SK-N-SH treated with all-trans-retinoic acid at 6 μM for 48 hours (cell line): Measurements from ENCODE around the gene ZBTB11.

Source experiments
- ATAC-seq: fragments of 200-7000 bp; cut with Tn5 transposase; 3 replicates; pipeline ENCODE4 v1.9.1; 2020; ENCODE audit warnings: mild to moderate bottlenecking, moderate library complexity
- BACH2 ChIP-seq: fragments of 250-450 bp; sonication (Bioruptor Pico); IDR thresholded peaks from 2 replicates; pipeline ENCODE4 v1.9.0; 2021; ENCODE audit warnings: mild to moderate bottlenecking, borderline replicate concordance
- CREB5 ChIP-seq: fragments of 250-450 bp; sonication (Bioruptor Pico); IDR thresholded peaks from 2 replicates; pipeline ENCODE4 v1.5.1; 2020; ENCODE audit warnings: low read depth, mild to moderate bottlenecking, moderate library complexity
- CSDC2 ChIP-seq: fragments of 250-450 bp; sonication (Bioruptor Pico); IDR thresholded peaks from 2 replicates; pipeline ENCODE4 v1.5.0; 2020; ENCODE audit warnings: mild to moderate bottlenecking, moderate library complexity
- CSRNP3 ChIP-seq: fragments of 250-450 bp; sonication (Bioruptor Pico); IDR thresholded peaks from 2 replicates; pipeline ENCODE4 v1.5.1; 2021; ENCODE audit warnings: mild to moderate bottlenecking, moderate library complexity
- ESRRG ChIP-seq: fragments of 250-450 bp; sonication (Bioruptor Pico); IDR thresholded peaks from 2 replicates; pipeline ENCODE4 v1.6.1; 2021; ENCODE audit warnings: mild to moderate bottlenecking
- GLIS3 ChIP-seq: fragments of 250-450 bp; sonication (Bioruptor Pico); IDR thresholded peaks from 2 replicates; pipeline ENCODE4 v1.5.0; 2020; ENCODE audit warnings: mild to moderate bottlenecking, moderate library complexity
- ISL1 ChIP-seq: fragments of 250-450 bp; sonication (Bioruptor Pico); IDR thresholded peaks from 2 replicates; pipeline ENCODE4 v2.1.2; 2022; ENCODE audit warnings: mild to moderate bottlenecking, moderate library complexity
- OSR1 ChIP-seq: fragments of 250-450 bp; sonication (Bioruptor Pico); IDR thresholded peaks from 2 replicates; pipeline ENCODE4 v1.8.0; 2022; ENCODE audit warnings: moderate library complexity, mild to moderate bottlenecking, inconsistent platforms
- PATZ1 ChIP-seq: fragments of 250-450 bp; sonication (Bioruptor Pico); IDR thresholded peaks from 2 replicates; pipeline ENCODE4 v1.8.0; 2020; ENCODE audit warnings: mild to moderate bottlenecking, moderate library complexity, borderline replicate concordance
- PPARA ChIP-seq: fragments of 250-450 bp; sonication (Bioruptor Pico); IDR thresholded peaks from 2 replicates; pipeline ENCODE4 v1.5.0; 2020; ENCODE audit warnings: mild to moderate bottlenecking, borderline replicate concordance
- RARB ChIP-seq: fragments of 250-450 bp; sonication (Bioruptor Pico); IDR thresholded peaks from 2 replicates; pipeline ENCODE4 v1.8.0; 2021; ENCODE audit warnings: mild to moderate bottlenecking, moderate library complexity
- SNAI2 ChIP-seq: fragments of 250-450 bp; sonication (Bioruptor Pico); IDR thresholded peaks from 2 replicates; pipeline ENCODE4 v1.5.0; 2020; ENCODE audit warnings: mild to moderate bottlenecking, moderate library complexity
- TCF4 ChIP-seq: fragments of 250-450 bp; sonication (Bioruptor Pico); IDR thresholded peaks from 2 replicates; pipeline ENCODE4 v1.8.0; 2021; ENCODE audit warnings: mild to moderate bottlenecking, moderate library complexity, borderline replicate concordance
- TSHZ2 ChIP-seq: fragments of 250-450 bp; sonication (Bioruptor Pico); IDR thresholded peaks from 2 replicates; pipeline ENCODE4 v1.5.0; 2020; ENCODE audit warnings: mild to moderate bottlenecking, moderate library complexity
- ZC3H10 ChIP-seq: fragments of 250-450 bp; sonication (Bioruptor Pico); IDR thresholded peaks from 2 replicates; pipeline ENCODE4 v1.5.1; 2021; ENCODE audit warnings: mild to moderate bottlenecking, moderate library complexity
- ZFP3 ChIP-seq: fragments of 250-450 bp; sonication (Bioruptor Pico); IDR thresholded peaks from 2 replicates; pipeline ENCODE4 v1.5.0; 2020; ENCODE audit warnings: mild to moderate bottlenecking, moderate library complexity
- ZFP30 ChIP-seq: fragments of 450-650 bp; formaldehyde crosslinking; IDR thresholded peaks from 2 replicates; pipeline ENCODE4 v1.5.0; 2022; ENCODE audit warnings: mild to moderate bottlenecking, moderate library complexity
- ZNF565 ChIP-seq: fragments of 450-650 bp; formaldehyde crosslinking; conservative IDR thresholded peaks from 2 replicates; pipeline ENCODE4 v1.5.0; 2020; ENCODE audit warnings: low read depth, mild to moderate bottlenecking, moderate library complexity
- ZNF8 ChIP-seq: fragments of 450-650 bp; formaldehyde crosslinking; IDR thresholded peaks from 2 replicates; pipeline ENCODE4 v1.5.0; 2020; ENCODE audit warnings: mild to moderate bottlenecking, moderate library complexity

ZBTB11 gene

GRCh38 chr3:101677436-101678286 lies 729 bp upstream of the ZBTB11 start (continued):
- TF ChIP-seq RARB (CRISPR knock-in tag) = no peak
- no peak for TF ChIP-seq PATZ1 (CRISPR knock-in tag)
- no peak for TF ChIP-seq SNAI2 (CRISPR knock-in tag)
- TF ChIP-seq, all 23 proteins: peak for 0

- peak; percentile 90 for ATAC-seq
- TF ChIP-seq GLIS3 (CRISPR knock-in tag) = no peak
- no peak for TF ChIP-seq PPARA (CRISPR knock-in tag)
- no peak for TF ChIP-seq BACH2 (CRISPR knock-in tag)
- TF ChIP-seq ZNF565 (CRISPR knock-in tag) = no peak
- no peak for TF ChIP-seq ZFP3 (CRISPR knock-in tag)
- no peak for TF ChIP-seq CSRNP3
- no peak for TF ChIP-seq TCF4 (CRISPR knock-in tag)
- no peak for TF ChIP-seq ISL1 (CRISPR knock-in tag)
- TF ChIP-seq CREB5 (CRISPR knock-in tag) = no peak
- no peak for TF ChIP-seq RARB (CRISPR knock-in tag)
- no peak for TF ChIP-seq ZC3H10 (CRISPR knock-in tag)
- TF ChIP-seq OSR1 (CRISPR knock-in tag) = no peak
- no peak for TF ChIP-seq ZNF8 (CRISPR knock-in tag)
- TF ChIP-seq SNAI2 (CRISPR knock-in tag) = no peak
- no peak for TF ChIP-seq TSHZ2
- no peak for TF ChIP-seq CSDC2
- no peak for TF ChIP-seq PATZ1 (CRISPR knock-in tag)
- TF ChIP-seq ESRRG (CRISPR knock-in tag) = no peak
- TF ChIP-seq ZFP30 (CRISPR knock-in tag) = no peak
These were observed 642 bp downstream of the ZBTB11 start for GRCh38 chr3:101676216-101676764.

- TF ChIP-seq ZFP3 (CRISPR knock-in tag) (peak; percentile 96), CREB5 (CRISPR knock-in tag) (no peak)
- ATAC-seq = no peak
These were observed 1.2 kb downstream of the ZBTB11 start for GRCh38 chr3:101675709-101676215.
